GM12865 (cell line): ENCODE data around the gene ROR2.

ENCODE experiments used
- DNase-seq: peaks from one replicate; pipeline ENCODE4 v3.0.0; 2010; ENCODE audit warnings: low read depth
- H3K4me3 ChIP-seq: 2 replicates; pipeline ENCODE4 v1.5.1; 2011; ENCODE audit warnings: mild to moderate bottlenecking, low read depth, low read length, control low read depth
- TF ChIP-seq, protein P1 (sequence below): IDR thresholded peaks from 2 replicates; pipeline ENCODE4 v1.5.1; 2011; ENCODE audit warnings: low read length, control low read depth, low read depth, inconsistent platforms; ENCODE audit not compliant: insufficient read depth; ENCODE audit errors: missing control alignments

Gene ROR2

DNA sequence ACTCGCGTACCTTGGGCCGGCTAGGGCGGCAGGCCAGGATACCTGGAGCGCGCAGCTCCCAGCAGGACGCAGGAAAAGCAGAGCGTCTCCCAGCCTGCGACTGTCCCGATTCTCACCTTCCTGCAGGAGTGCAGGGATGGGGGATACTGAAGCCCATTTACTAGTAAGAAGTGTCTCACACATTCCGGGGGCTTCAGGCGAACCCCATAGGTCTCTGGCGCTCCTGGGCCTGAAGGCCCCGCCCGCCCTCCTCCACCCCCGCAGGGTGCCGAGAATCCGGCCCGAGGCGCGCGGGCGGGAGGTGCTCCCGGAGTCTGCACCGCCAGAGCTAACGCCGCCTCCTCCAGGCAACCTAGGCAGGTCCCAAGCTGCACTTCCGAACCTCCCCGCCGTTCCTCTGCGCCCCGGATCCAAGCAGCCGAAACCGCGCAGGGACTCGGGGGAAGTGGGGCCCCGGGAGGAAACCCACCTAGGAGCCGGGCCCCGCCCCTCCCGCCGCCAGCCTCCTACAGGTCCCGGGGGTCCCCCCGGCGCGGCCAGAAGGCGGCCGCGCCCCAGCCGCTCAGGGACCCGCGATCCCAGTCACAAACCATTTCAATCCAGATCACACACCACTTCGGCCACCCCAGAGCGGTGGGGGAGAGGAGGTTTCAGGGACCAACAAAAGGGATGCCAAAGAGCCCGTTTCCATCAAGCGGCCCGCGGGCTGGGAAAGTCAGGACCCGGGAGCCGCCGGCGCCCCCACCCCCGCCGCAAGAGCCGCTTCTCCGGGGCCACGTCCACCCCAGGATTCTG, 1.2 kb downstream of the ROR2 start:
- DNase-seq: no peak
- no peak overlapping the region for H3K4me3 ChIP-seq
- TF ChIP-seq, protein P1, sequence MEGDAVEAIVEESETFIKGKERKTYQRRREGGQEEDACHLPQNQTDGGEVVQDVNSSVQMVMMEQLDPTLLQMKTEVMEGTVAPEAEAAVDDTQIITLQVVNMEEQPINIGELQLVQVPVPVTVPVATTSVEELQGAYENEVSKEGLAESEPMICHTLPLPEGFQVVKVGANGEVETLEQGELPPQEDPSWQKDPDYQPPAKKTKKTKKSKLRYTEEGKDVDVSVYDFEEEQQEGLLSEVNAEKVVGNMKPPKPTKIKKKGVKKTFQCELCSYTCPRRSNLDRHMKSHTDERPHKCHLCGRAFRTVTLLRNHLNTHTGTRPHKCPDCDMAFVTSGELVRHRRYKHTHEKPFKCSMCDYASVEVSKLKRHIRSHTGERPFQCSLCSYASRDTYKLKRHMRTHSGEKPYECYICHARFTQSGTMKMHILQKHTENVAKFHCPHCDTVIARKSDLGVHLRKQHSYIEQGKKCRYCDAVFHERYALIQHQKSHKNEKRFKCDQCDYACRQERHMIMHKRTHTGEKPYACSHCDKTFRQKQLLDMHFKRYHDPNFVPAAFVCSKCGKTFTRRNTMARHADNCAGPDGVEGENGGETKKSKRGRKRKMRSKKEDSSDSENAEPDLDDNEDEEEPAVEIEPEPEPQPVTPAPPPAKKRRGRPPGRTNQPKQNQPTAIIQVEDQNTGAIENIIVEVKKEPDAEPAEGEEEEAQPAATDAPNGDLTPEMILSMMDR: no peak

DNA sequence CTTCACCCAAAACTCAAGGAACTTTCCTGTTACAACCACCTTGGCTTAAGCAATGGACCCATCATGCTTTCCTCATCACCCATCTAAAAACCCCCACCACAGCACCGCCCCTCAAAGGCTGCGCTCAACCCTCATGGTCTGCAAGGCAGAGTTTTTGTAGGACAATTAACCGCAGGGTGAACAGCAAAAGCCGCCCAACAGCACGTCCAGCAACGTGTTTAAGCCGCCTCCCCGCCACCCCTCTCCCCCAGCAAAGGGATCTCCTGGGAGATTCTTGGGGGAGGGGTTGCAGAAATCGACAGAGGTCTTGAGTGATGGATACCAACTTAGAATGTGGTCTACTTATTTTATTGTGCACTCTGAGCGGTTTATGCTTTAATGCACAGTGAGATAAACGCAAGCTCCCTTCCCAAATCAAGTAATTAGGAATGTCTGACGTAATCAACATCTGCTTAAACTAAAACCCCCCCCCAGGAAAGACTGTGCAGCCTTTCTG, 1.9 kb downstream of the ROR2 start:
- no peak overlapping the region for H3K4me3 ChIP-seq
- no peak for DNase-seq
- TF ChIP-seq, protein P1: no peak

DNA sequence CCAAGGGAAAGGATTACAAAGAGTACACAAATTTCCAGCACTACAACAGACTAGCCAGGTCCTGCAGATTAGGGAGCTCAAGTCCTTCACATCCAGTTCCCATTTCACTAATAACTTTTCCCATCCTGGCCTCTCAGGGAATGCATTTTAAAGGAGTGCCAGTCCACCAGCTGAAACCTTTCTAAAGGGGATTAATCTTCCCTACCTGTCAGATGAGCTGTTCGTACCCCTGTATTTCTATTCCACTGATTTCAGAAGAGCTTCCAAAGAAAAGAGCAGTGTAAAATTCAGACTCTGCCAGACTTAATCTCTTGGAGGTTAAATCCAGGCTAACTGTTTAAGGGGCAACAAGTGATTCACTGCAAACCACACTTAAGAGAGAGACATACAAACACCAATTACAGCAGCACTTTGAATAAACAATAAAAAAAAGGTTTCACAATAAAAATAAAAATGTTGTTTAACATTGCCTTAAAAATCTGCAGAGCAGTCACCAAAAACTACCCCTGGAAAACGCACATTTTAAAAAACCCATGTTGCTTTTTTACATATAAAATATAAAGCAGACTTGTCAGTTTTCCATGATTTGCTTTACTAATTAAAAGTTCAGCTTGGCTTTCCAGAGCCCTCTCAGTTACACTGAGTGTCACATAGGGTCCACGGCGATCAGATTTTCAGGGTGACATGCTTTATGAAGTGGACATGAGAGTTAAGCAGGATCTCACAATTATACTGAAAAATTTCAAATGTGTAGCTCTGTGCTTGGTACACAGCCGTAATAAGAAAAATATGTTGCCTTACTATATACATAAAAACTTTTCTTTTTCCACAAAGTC, 3.2 kb downstream of the ROR2 start:
- no peak overlapping the region for H3K4me3 ChIP-seq
- DNase-seq: no peak
- TF ChIP-seq, protein P1: no peak

DNA sequence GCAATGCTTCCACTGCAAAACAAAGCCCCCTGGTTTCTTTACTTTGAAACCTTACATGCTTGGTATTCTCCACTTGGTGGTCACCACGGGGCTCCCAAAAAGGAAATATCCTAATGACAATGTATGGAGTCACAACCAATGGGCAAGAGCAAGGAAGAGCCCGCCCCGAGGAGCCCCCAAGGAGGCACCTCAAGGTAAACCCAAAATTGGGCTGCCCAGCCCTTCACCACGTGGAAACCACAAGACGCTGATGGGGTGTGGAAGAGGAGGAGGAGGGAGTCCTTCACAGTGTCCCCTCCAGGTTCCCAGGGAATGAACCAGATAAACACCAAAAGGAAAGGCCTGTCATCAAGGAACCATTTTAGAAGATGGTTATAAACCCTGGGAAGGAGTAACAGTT, 3.8 kb downstream of the ROR2 start:
- no peak overlapping the region for H3K4me3 ChIP-seq
- TF ChIP-seq, protein P1: no peak
- DNase-seq: no peak

DNA sequence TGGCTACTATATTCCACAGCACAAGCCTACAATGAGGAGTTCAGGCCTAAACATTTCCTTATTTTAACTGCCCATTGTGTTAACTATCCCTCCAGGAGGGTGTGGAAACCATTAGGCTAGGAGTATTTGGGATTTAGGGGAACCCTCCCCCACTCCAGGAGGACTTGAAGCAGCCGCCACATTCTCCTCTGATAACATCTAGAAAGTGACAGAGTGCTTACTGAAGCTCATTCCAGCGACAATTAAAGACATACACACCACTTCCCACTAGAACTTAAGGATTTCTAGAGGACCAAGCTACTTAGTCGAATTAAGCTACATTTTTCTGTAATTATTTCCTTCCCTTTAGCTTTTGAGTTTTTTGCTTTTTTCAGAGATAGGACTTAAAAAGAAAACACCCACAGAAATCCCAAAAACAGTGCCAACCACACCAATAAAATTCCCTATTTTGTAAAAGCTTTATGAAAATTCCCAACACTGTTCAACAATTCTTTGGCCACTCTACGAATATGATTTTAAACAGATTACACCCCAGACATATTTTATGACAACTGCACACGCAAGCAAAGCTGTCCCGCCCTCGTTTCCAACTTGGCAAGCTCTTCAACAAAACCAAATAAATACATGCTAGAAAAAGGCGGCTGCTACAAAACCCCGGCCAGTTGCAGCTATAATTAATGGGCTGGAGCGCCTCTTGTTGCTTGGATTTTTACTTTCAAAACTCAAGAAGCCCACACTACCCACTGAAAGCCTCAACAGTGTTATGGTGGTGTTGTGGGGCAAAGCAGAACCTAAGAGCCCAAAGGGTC, 4.5 kb downstream of the ROR2 start:
- H3K4me3 ChIP-seq: no peak overlapping the region
- no peak for DNase-seq
- TF ChIP-seq, protein P1: no peak

DNA sequence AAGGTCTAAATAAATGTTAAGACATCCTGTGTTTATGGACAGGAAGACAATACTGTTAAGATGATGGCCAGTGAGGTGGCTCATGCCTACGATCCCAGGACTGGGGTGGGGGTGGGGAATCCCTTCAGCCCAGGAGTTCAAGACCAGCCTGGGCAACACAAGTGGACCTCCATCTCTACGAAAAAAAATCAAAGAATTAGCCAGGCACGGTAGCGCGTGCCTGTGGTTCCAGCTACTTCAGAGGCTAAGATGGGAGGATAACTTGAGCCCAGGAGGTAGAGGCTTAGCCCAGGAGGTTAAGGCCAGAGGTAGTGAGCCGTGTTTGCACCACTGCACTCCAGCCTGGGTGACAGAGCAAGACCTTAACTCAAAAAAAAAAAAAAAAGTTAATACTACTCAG, 5.3 kb downstream of the ROR2 start:
- H3K4me3 ChIP-seq: no peak overlapping the region
- TF ChIP-seq, protein P1: no peak
- no peak for DNase-seq
